ENCODE measurements around the gene FLRT2.

DNA sequence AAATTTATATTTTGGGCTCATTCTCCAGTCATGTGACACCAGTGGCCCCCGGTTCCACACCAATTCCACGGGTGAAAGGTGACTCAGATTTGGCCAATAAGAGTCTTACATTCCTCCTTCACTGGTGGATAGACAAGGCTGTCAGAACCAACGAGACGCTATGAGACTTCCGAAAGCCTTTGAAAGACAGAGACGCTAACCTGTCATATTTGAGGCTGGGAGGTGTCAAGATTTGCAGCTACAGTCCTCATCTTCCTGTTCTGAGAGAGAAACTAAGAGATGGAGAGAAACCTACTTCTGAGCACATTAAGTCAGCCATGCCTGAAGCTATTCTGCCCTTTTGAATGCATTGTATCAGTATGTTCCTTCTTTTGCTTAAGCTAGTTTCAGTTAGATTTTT is 171.2 kb downstream of the FLRT2 start:
- TF ChIP-seq, protein P1, sequence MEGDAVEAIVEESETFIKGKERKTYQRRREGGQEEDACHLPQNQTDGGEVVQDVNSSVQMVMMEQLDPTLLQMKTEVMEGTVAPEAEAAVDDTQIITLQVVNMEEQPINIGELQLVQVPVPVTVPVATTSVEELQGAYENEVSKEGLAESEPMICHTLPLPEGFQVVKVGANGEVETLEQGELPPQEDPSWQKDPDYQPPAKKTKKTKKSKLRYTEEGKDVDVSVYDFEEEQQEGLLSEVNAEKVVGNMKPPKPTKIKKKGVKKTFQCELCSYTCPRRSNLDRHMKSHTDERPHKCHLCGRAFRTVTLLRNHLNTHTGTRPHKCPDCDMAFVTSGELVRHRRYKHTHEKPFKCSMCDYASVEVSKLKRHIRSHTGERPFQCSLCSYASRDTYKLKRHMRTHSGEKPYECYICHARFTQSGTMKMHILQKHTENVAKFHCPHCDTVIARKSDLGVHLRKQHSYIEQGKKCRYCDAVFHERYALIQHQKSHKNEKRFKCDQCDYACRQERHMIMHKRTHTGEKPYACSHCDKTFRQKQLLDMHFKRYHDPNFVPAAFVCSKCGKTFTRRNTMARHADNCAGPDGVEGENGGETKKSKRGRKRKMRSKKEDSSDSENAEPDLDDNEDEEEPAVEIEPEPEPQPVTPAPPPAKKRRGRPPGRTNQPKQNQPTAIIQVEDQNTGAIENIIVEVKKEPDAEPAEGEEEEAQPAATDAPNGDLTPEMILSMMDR (optimal IDR thresholded peaks at IDR 0.05 in 1 of 3, IDR thresholded peaks at IDR 0.05 in 1 of 3, conservative IDR thresholded peaks at IDR 0.05 in 1 of 3; ENCODE audit: extremely low read depth in 1 of 3, insufficient read depth in 2 of 3, low read length in 3 of 3), result no peak
- no peak for TF ChIP-seq EZH2 (IDR thresholded peaks at IDR 0.05; ENCODE audit: low read length)
